Thoracic aorta (tissue), 2 donors: ENCODE results near the gene SRCAP. TPM values are rescaled to one million over a fixed set of nuclear protein-coding genes. Genes with fewer than 3 reads are reported as not detected.

Experiments
- ATAC-seq: fragments of 150-250 bp; one replicate; pipeline ENCODE4 v1.8.0; 2017; ENCODE audit warnings: low read depth; ENCODE audit not compliant: insufficient number of reproducible peaks, low FRiP score
- DNase-seq: peaks from one replicate; pipeline ENCODE4 v3.0.0-alpha.2; 2020; ENCODE audit warnings: low spot score
- H3K27ac ChIP-seq, 2 donors: fragments of 200-600 bp; sonication (generic); 1 replicate in 1 of 2; 2 replicates in 1 of 2; pipeline ENCODE4 v1.5.1; 2016; ENCODE audit warnings: mild to moderate bottlenecking in 2 of 2, moderate library complexity in 2 of 2
- H3K27me3 ChIP-seq: fragments of 200-600 bp; sonication (generic); replicated peaks from 2 replicates; pipeline ENCODE4 v1.6.0; 2016; ENCODE audit warnings: mild to moderate bottlenecking; ENCODE audit not compliant: insufficient read depth
- H3K36me3 ChIP-seq: fragments of 200-600 bp; sonication (generic); one replicate; pipeline ENCODE4 v1.5.1; 2016
- H3K4me1 ChIP-seq, 2 donors: fragments of 200-600 bp; sonication (generic); 1 replicate in 1 of 2; 2 replicates in 1 of 2; pipeline versions ENCODE4 v1.5.1 to v1.6.0; 2016; ENCODE audit warnings: low read depth in 2 of 2, mild to moderate bottlenecking in 1 of 2; ENCODE audit not compliant: control insufficient read depth in 1 of 2
- H3K4me3 ChIP-seq: fragments of 200-600 bp; sonication (generic); 2 replicates; pipeline ENCODE4 v1.5.1; 2016; ENCODE audit warnings: mild to moderate bottlenecking
- H3K9me3 ChIP-seq: fragments of 200-600 bp; sonication (generic); 2 replicates; pipeline ENCODE4 v1.5.1; 2016
- CTCF ChIP-seq: fragments of 200-600 bp; sonication (generic); IDR thresholded peaks from one replicate; pipeline ENCODE4 v1.5.1; 2019; ENCODE audit warnings: antibody characterized with exemption
- total RNA-seq, 2 donors: library from RNA; depleted of rRNA; stranded (reverse); fragments of >200 nt; gene quantifications; one replicate each; pipeline versions ENCODE4 v1.1.0 to v1.2.3, GENCODE V29; 2016

SRCAP gene
- total RNA-seq, 2 donors from 2014 or later = 39.9 to 86.1 TPM

DNA sequence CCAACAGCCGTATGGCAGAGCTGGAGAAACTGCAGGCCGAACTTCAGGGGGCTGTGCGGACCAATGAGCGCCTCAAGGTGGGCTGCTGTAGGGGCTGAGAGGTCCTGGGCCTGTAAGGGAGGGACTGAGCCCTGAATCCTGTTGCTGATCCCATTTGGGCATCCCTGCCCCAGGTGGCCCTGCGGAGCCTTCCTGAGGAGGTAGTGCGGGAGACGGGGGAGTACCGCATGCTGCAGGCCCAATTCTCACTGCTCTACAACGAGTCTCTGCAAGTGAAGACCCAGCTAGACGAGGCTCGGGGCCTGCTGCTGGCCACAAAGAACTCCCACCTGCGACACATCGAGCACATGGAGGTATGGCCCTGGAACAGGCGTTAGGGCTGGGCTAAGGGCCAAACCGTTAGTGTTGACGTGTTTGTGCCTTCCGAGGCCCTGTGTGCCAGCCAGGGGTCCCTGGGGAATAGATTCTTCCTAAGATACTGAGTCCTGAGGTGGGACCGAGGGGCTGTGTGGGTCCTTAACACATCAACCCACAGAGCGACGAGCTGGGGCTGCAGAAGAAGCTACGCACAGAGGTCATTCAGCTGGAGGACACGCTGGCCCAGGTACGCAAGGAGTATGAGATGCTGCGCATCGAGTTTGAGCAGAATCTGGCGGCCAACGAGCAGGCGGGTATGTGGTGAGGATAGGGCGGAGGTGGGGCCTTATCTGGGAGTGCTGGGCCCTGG, 67.4 kb downstream of the SRCAP start:
- Histone ChIP-seq H3K27me3 (no peaks in the 10 kb centered on the region), H3K36me3 (peaks cover 69% of the 10 kb centered on the region), H3K9me3 (no peaks in the 10 kb centered on the region), H3K27ac (no peak overlapping the region), H3K4me3 (no peak overlapping the region), H3K4me1 (peaks cover 12 to 18% of the 10 kb centered on the region in 2 donors)
- DNase-seq (no peak), ATAC-seq (no peak)
- no peak for TF ChIP-seq CTCF

DNA sequence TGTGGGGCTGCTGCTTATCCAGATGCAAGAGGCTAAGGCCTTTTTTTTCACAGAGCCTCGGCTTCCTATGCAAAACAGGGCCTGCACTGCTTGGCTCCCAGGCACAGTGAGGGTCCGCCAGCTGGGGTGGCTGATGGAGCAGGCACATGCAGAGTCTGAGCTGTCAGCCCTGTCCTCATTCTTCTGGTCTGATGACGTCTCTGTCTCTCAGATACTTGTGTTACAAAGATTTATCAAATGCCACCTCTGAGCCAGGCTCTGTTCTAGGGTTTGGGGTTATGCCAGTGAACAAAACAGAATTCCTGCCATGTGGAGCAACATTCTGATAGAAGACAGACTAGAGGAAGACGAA, 67.9 kb downstream of the SRCAP start:
- DNase-seq (no peak), ATAC-seq (no peak)
- H3K4me3 ChIP-seq = no peak overlapping the region
- no peaks in the 10 kb centered on the region for H3K9me3 ChIP-seq
- no peak for TF ChIP-seq CTCF
- H3K27me3 ChIP-seq = no peaks in the 10 kb centered on the region
- peaks cover 75% of the 10 kb centered on the region for H3K36me3 ChIP-seq
- no peak overlapping the region for H3K27ac ChIP-seq
- H3K4me1 ChIP-seq = peaks cover 12 to 17% of the 10 kb centered on the region in 2 donors

- TF ChIP-seq CTCF = no peak
- ATAC-seq = no peak
- H3K36me3 ChIP-seq = peaks cover 84% of the 10 kb centered on the region
Observed at GRCh38 chr16:30767767-30768465, 68.9 kb downstream of the SRCAP start.

GRCh38 chr16:30768583-30769181, 69.7 kb downstream of the SRCAP start:
- H3K4me3 ChIP-seq = no peak overlapping the region
- H3K27ac ChIP-seq = no peak overlapping the region
- no peaks in the 10 kb centered on the region for H3K27me3 ChIP-seq
- ATAC-seq = no peak
- TF ChIP-seq CTCF = no peak
- no peaks in the 10 kb centered on the region for H3K9me3 ChIP-seq
- peaks cover 2 to 5% of the 10 kb centered on the region in 2 donors for H3K4me1 ChIP-seq
- peaks cover 87% of the 10 kb centered on the region for H3K36me3 ChIP-seq
- no peak for DNase-seq

More at GRCh38 chr16:30767767-30768465, 68.9 kb downstream of the SRCAP start:
- Histone ChIP-seq H3K9me3 (no peaks in the 10 kb centered on the region), H3K27ac (no peak overlapping the region), H3K27me3 (no peaks in the 10 kb centered on the region), H3K4me3 (no peak overlapping the region), H3K4me1 (peaks cover 9 to 13% of the 10 kb centered on the region in 2 donors)
- DNase-seq = no peak

- no peak for TF ChIP-seq CTCF
- no peak overlapping the region for H3K4me3 ChIP-seq
- no peaks in the 10 kb centered on the region for H3K27me3 ChIP-seq
- H3K9me3 ChIP-seq = no peaks in the 10 kb centered on the region
- ATAC-seq (no peak), DNase-seq (no peak)
- peaks cover 0 to 2% of the 10 kb centered on the region in 2 donors for H3K4me1 ChIP-seq
- H3K27ac ChIP-seq = no peak overlapping the region
- peaks cover 81% of the 10 kb centered on the region for H3K36me3 ChIP-seq
Observed at GRCh38 chr16:30769379-30770089, 70.6 kb downstream of the SRCAP start.
